AG04450 (cell line): ENCODE measurements around the gene MBLAC1. TPM values are rescaled to one million over a fixed set of nuclear protein-coding genes. Genes with fewer than 3 reads are reported as not detected.
A peak's percentile ranks its signal among the peaks of the same experiment; 100 is the strongest.

Experiments
- CTCF ChIA-PET: fragments of 300-600, 350-600 bp; formaldehyde crosslinking; extraction: SDS; loops from one replicate; lab custom pipeline; 2022; ENCODE audit warnings: antibody characterized with exemption, inconsistent platforms; lab: Charles Lee
- POLR2A ChIA-PET: fragments of 350-600 bp; formaldehyde crosslinking; extraction: SDS; loops from one replicate; lab custom pipeline; 2021; ENCODE audit warnings: antibody characterized with exemption, inconsistent platforms; lab: Yijun Ruan, JAX
- DNase-seq: peaks from one replicate; pipeline ENCODE4 v3.0.0-alpha.2; 2011; ENCODE audit warnings: low read depth, low spot score
- H3K27ac ChIP-seq: one replicate; pipeline ENCODE4 v1.5.1; 2012; ENCODE audit warnings: low read depth, low read length, control low read depth
- H3K27me3 ChIP-seq: one replicate; pipeline ENCODE4 v1.6.0; 2012; ENCODE audit warnings: low read length; ENCODE audit not compliant: control insufficient read depth, insufficient read depth
- H3K4me3 ChIP-seq: 2 replicates; pipeline ENCODE4 v1.5.1; 2011; ENCODE audit warnings: mild to moderate bottlenecking, low read depth, low read length, control low read depth
- H3K9me3 ChIP-seq: 2 replicates; pipeline ENCODE4 v1.5.1; 2012; ENCODE audit warnings: low read length; ENCODE audit not compliant: control insufficient read depth, insufficient read depth
- polyA plus RNA-seq: library from polyadenylated mRNA; depleted of rRNA; stranded (reverse); fragments of >200 nt; gene quantifications from 2 replicates; pipeline ENCODE4 v1.2.3, GENCODE V29; 2011
- TF ChIP-seq, protein P1 (sequence below): IDR thresholded peaks from 2 replicates; pipeline ENCODE4 v1.5.1; 2011; ENCODE audit warnings: low read depth, low read length, control low read depth, inconsistent platforms

MBLAC1 gene
- polyA plus RNA-seq, 1 experiment, result 0.55 TPM

- ChIA-PET POLR2A (interaction anchor here (5.2 kb wide), 1 partner anchor 10 kb away, joined by 67 read pairs; the partner anchor contains the start of genes AP4M1 and MCM7), CTCF (no interaction called here)
- Histone ChIP-seq H3K9me3 (no peaks in the 10 kb centered on the region; the same call in 1 of the 2 replicates), H3K27me3 (no peaks in the 10 kb centered on the region), H3K27ac (peak overlapping the region; percentile 21), H3K4me3 (no peak overlapping the region)
- TF ChIP-seq, protein P1, sequence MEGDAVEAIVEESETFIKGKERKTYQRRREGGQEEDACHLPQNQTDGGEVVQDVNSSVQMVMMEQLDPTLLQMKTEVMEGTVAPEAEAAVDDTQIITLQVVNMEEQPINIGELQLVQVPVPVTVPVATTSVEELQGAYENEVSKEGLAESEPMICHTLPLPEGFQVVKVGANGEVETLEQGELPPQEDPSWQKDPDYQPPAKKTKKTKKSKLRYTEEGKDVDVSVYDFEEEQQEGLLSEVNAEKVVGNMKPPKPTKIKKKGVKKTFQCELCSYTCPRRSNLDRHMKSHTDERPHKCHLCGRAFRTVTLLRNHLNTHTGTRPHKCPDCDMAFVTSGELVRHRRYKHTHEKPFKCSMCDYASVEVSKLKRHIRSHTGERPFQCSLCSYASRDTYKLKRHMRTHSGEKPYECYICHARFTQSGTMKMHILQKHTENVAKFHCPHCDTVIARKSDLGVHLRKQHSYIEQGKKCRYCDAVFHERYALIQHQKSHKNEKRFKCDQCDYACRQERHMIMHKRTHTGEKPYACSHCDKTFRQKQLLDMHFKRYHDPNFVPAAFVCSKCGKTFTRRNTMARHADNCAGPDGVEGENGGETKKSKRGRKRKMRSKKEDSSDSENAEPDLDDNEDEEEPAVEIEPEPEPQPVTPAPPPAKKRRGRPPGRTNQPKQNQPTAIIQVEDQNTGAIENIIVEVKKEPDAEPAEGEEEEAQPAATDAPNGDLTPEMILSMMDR, result peak; percentile 24; the same call in 1 of the 2 replicates
- no peak for DNase-seq
Measured at GRCh38 chr7:100091411-100092181, 35.2 kb upstream of the MBLAC1 start.

- DNase-seq, result no peak
- no peak overlapping the region for H3K27ac ChIP-seq
- TF ChIP-seq, protein P1, result no peak
- H3K4me3 ChIP-seq, result no peak overlapping the region
- H3K9me3 ChIP-seq, result no peaks in the 10 kb centered on the region; the same call in 1 of the 2 replicates
- H3K27me3 ChIP-seq, result no peaks in the 10 kb centered on the region
- ChIA-PET CTCF (no interaction called here), POLR2A (interaction anchor here (0.8 kb wide), 1 partner anchor 9 kb away, joined by 18 read pairs; no protein-coding TSS in a partner anchor)
Measured at GRCh38 chr7:100093054-100093453, 33.7 kb upstream of the MBLAC1 start.

- Histone ChIP-seq H3K27ac (no peak overlapping the region), H3K27me3 (no peaks in the 10 kb centered on the region), H3K4me3 (no peak overlapping the region), H3K9me3 (no peaks in the 10 kb centered on the region; the same call in 1 of the 2 replicates)
- TF ChIP-seq, protein P1, result no peak
- POLR2A ChIA-PET, result no interaction called here
- CTCF ChIA-PET, result no interaction called here
- DNase-seq, result no peak
Measured at GRCh38 chr7:100093498-100093897, 33.3 kb upstream of the MBLAC1 start.

- POLR2A ChIA-PET, result no interaction called here
- Histone ChIP-seq H3K9me3 (no peaks in the 10 kb centered on the region; the same call in 1 of the 2 replicates), H3K4me3 (no peak overlapping the region), H3K27ac (no peak overlapping the region), H3K27me3 (no peaks in the 10 kb centered on the region)
- no peak for DNase-seq
- CTCF ChIA-PET, result no interaction called here
- TF ChIP-seq, protein P1, result no peak
Measured at GRCh38 chr7:100093925-100094486, 32.8 kb upstream of the MBLAC1 start.

DNA sequence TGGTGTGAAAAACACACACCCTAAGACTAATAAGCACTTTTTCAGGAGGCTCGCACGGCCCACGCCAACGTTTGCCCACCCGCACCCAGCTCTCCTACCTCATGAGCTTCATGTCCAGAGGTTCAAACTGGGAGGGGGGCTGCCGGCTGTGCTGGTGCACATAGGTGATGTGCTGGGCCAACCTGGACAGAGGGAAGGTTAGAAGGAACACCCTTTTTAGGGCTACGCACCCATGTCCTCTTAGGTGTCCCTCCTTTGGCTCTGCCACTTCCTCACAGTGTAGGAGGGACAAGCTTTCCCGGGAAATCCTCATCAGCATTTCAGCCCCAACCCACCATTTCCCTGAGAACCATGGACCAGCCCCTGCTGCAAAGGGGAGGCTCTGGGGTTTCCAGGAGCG lies 31.5 kb upstream of the MBLAC1 start:
- CTCF ChIA-PET, result no interaction called here
- no peak overlapping the region for H3K27ac ChIP-seq
- POLR2A ChIA-PET, result interaction anchor here (1.1 kb wide), 1 partner anchor 8 kb away, joined by 6 read pairs; no protein-coding TSS in a partner anchor
- DNase-seq, result no peak
- no peak overlapping the region for H3K4me3 ChIP-seq
- H3K27me3 ChIP-seq, result no peaks in the 10 kb centered on the region
- TF ChIP-seq, protein P1, result no peak
- H3K9me3 ChIP-seq, result no peaks in the 10 kb centered on the region
